Measurements from ENCODE around the gene SLIT3.

SLIT3 gene

GRCh38 chr5:169037466-169037865, 263.5 kb downstream of the SLIT3 start:
- DNase-seq (ENCODE audit: low read depth, low spot score), result no peak

GRCh38 chr5:169036079-169036805, 264.7 kb downstream of the SLIT3 start:
- DNase-seq (ENCODE audit: low read depth, low spot score), result no peak

GRCh38 chr5:169029661-169030274, 271.2 kb downstream of the SLIT3 start:
- DNase-seq (ENCODE audit: low read depth, low spot score), result no peak

GRCh38 chr5:169029037-169029436, 271.9 kb downstream of the SLIT3 start:
- no peak for DNase-seq (ENCODE audit: low read depth, low spot score)

- no peak for DNase-seq (ENCODE audit: low read depth, low spot score)
Measured at GRCh38 chr5:169027501-169028061, 273.4 kb downstream of the SLIT3 start.

GRCh38 chr5:169025491-169025890, 275.4 kb downstream of the SLIT3 start:
- DNase-seq (ENCODE audit: low read depth, low spot score), result no peak

- no peak for DNase-seq (ENCODE audit: low read depth, low spot score)
Measured at GRCh38 chr5:169024421-169024820, 276.5 kb downstream of the SLIT3 start.

- DNase-seq (ENCODE audit: low read depth, low spot score), result no peak
Measured at GRCh38 chr5:169022718-169023117, 278.2 kb downstream of the SLIT3 start.

GRCh38 chr5:169020102-169020501, 280.8 kb downstream of the SLIT3 start:
- no peak for DNase-seq (ENCODE audit: low read depth, low spot score)

GRCh38 chr5:169018925-169019324, 282.0 kb downstream of the SLIT3 start:
- no peak for DNase-seq (ENCODE audit: low read depth, low spot score)

- DNase-seq (ENCODE audit: low read depth, low spot score), result no peak
Measured at GRCh38 chr5:169015991-169016390, 284.9 kb downstream of the SLIT3 start.

- no peak for DNase-seq (ENCODE audit: low read depth, low spot score)
Measured at GRCh38 chr5:169013846-169014245, 287.1 kb downstream of the SLIT3 start.

GRCh38 chr5:169013208-169013728, 287.7 kb downstream of the SLIT3 start:
- DNase-seq (ENCODE audit: low read depth, low spot score), result no peak

GRCh38 chr5:169012450-169012849, 288.5 kb downstream of the SLIT3 start:
- DNase-seq (ENCODE audit: low read depth, low spot score), result no peak

GRCh38 chr5:169011451-169011850, 289.5 kb downstream of the SLIT3 start:
- no peak for DNase-seq (ENCODE audit: low read depth, low spot score)

GRCh38 chr5:169011009-169011408, 289.9 kb downstream of the SLIT3 start:
- no peak for DNase-seq (ENCODE audit: low read depth, low spot score)

- no peak for DNase-seq (ENCODE audit: low read depth, low spot score)
Measured at GRCh38 chr5:169009123-169009522, 291.8 kb downstream of the SLIT3 start.

- no peak for DNase-seq (ENCODE audit: low read depth, low spot score)
Measured at GRCh38 chr5:169006842-169007790, 293.8 kb downstream of the SLIT3 start.

GRCh38 chr5:169004551-169004950, 296.4 kb downstream of the SLIT3 start:
- no peak for DNase-seq (ENCODE audit: low read depth, low spot score)

GRCh38 chr5:169003721-169004541, 297.0 kb downstream of the SLIT3 start:
- DNase-seq (ENCODE audit: low read depth, low spot score), result no peak

Measured in activated CD4-positive, CD25-positive, alpha-beta regulatory T cell treated with anti-CD3 and anti-CD28 coated beads, Interleukin-2, amount 50 U/mL, for 16 hours (primary cell).